NCI-H526 (cell line): ENCODE data around the gene CELA3A.

Experiments used
- DNase-seq, 2 experiments: peaks; one replicate each; lab custom pipeline; 2025; lab: John Stamatoyannopoulos, UW

Gene CELA3A

DNA sequence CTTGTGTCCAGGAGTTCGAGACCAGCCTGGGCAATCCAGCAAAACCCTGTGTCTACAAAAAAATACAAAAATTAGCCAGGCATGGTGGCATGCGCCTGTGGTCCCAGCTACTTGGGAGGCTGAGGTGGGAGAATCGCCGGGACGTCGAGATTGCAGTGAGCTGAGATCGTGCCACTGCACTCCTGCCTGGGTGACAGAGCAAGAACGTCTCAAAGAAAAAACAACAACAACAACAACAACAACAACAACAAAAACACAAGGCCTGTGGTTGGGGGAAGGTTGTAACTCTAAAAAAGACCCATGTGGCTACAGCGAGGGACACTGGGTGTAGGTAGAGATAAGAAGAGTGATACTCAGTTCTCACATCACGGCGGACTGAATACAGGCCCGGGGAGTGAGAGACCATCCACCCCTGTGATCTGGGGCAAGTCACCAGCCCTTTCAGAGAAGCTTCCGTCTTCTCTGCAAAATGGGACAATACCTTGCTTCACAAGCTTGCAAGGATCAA, 50.2 kb downstream of the CELA3A start:
- DNase-seq: no peak

GRCh38 chr1:22052115-22053016, 50.9 kb downstream of the CELA3A start, which contains the start of gene CDC42:
Gene CDC42, plus strand, starts transcription at chr1:22052709. Its CDS starts 25,770 bp downstream, at chr1:22078479.
- DNase-seq: peak; percentile 86 to 90

DNA sequence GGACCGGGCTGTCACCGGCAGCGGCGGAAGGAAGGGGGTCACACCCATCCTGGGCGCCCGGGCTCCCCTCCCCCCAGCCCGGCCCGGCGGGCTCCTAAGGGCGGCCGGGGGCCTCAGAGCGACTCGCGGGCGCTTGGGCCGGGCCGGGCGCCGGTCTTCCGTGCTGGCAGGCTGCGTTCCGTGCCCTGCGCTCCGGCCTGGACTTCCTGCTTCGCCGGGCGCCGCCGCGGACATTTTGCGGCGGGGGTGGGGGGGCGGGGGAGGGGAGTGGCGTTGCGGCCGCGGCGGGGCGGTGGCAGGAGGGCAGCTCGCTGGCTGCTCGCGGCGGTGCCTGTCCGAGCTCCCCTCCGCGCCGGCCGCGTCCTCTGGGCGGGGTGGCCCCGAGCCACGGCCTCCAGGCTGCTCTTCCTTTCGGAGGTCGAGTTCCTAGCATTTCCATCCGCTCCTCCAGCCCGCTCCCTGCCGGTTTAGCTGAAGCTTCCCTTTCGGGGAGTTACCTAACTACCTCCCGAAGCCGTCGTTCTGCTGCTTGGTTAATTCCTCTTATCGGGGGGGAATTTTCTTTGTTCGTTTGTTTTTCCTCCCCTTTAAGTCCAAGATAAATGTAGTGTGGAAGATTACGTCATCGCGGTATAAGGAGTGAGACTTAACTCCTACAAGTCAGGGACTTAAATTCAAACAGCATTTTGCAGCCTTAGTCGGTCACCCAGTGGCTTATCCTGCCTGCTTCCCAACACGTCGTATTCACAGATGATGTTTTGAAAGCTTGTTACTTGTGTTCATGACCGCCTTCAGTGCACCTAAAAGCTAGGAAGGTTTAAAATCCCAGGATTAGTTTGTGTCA, 51.8 kb downstream of the CELA3A start:
- peak; percentile 3 to 68 for DNase-seq

DNA sequence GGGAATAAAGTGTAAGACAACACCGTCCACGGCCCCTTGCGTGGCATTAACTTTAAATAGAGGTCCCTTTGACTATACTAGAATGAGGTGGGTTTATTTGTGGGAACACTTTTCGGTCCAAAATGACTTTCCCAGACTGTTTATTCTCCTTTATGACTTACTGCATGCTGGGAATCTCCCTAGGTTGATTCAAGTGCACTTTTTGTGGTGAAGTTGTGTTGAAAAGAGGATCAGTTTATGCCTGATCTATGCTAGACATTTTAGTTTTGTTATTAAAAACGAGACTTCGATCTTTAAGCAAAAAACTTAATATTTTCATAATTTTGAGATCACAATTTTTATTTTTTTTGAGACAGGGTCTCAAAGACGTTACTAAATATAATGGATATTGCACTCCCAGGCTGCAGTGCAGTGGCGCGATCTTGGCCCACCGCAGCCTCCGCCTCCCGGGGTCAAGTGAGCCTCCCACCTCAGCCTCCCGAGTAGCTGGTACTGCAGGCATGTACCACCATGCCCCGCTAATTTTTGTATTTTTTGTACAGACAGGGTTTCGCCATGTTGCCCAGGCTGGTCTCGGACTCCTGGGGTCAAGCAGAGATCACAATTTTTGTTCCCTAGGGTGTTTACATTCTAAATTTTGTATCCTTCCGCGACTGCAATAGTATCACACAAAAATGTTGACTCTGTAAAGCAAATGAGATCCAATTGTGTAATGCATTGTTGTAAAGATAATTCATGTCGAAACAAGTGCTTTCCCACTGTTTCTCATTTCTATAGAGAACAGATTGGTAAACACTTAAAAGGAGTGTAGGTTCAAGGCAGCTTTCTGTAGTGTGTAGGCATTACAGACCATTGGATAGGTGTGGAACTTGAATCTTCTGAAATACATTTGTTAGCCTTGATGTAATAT, 52.7 kb downstream of the CELA3A start:
- no peak for DNase-seq

GRCh38 chr1:22055463-22055862, 54.0 kb downstream of the CELA3A start:
- no peak for DNase-seq

DNA sequence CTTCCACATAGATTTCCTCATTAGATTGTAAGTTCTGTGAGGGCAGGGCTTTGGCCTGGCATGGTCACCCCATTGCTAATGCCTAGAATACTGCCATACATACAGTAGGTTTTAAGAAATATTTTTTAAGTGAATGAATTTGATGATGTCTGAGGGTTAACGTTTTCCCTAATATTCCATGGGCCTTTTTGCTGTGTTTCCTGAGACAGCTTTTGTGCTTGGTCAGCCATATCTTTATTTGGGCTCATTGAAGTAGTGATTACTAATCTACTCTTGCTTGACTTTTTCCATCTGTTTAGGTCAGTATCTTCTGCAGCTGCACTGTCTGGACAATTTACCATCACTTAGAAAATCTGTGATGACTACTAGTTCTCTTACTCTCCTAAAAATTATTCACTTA, 54.6 kb downstream of the CELA3A start:
- DNase-seq: no peak

DNA sequence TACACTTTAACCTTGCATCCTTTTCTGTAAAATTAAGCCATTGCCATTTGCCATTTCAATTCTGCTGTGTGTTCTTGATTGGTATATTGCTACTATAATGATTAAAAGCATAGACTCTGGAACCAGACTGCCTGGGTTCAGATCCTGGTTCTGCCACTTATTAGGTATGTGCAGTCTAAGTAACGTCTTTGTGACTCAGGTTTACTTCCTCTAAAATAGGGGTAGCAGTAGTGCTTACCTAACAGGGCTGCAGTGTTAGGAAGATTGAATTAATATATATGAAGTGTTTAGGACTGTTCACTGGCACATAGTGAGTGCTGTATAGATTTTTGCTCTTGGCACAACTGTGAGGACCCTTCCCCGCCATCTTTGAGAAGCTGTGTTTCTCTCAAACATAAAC, 55.5 kb downstream of the CELA3A start:
- no peak for DNase-seq

DNA sequence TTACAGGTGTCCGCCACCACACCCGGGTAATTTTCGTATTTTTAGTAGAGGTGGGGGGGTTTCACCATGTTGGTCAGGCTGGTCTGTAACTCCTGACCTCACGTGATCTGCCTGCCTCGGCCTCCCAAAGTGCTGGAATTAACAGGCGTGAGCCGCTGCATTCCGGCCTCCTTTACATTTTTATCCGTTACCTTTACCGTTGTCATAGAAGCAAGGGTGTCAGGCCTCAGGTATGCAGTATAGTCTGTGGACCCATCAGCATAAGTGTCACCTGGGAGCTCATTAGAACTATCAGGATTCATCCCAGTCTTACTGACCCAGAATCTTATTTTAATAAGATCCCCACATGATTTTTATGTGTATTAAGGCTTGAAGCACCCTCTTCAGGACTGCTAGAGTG, 56.4 kb downstream of the CELA3A start:
- DNase-seq: no peak
